RWPE1 (cell line): ENCODE results near the gene TRPC4AP.
A peak's percentile ranks its signal among the peaks of the same experiment; 100 is the strongest.
"Not testable (repeated sequence)": the region's sequence is repeated elsewhere in the genome, so short reads cannot be mapped to it uniquely, and the experiment has no call there.

ENCODE experiments used
- CTCF ChIA-PET: fragments of 350-600 bp; sonication (Branson Sonifier 250); formaldehyde crosslinking; extraction: SDS; loops from one replicate; lab custom pipeline; 2021; lab: Yijun Ruan, JAX
- POLR2A ChIA-PET: fragments of 400-600 bp; formaldehyde crosslinking; extraction: SDS; loops from one replicate; lab custom pipeline; 2020; ENCODE audit warnings: antibody characterized with exemption; ENCODE audit not compliant: low non-redundant PET; lab: Yijun Ruan, JAX
- DNase-seq: peaks from one replicate; pipeline ENCODE4 v3.0.0; 2012; ENCODE audit warnings: low spot score
- H3K27ac ChIP-seq: fragments of 450-650 bp; 2 replicates; pipeline ENCODE4 v1.5.1; 2017
- CTCF ChIP-seq: fragments of 450-650 bp; conservative IDR thresholded peaks from 2 replicates; pipeline ENCODE4 v1.5.1; 2017; ENCODE audit warnings: low read depth, mild to moderate bottlenecking

TRPC4AP gene

GRCh38 chr20:35088231-35089145 lies 4.1 kb downstream of the TRPC4AP start:
- CTCF ChIA-PET, result interaction anchor here (0.5 to 1.1 kb wide), 2 partner anchors 8 to 297 kb away, joined by 4 to 5 read pairs; no protein-coding TSS in a partner anchor
- H3K27ac ChIP-seq, result peak overlapping the region; percentile 41
- DNase-seq, result no peak
- POLR2A ChIA-PET, result no interaction called here
- TF ChIP-seq CTCF, result no peak

GRCh38 chr20:35087791-35088190 lies 4.8 kb downstream of the TRPC4AP start:
- ChIA-PET CTCF (interaction anchor here (1.1 kb wide), 1 partner anchor 9 kb away, joined by 4 read pairs; no protein-coding TSS in a partner anchor), POLR2A (interaction anchor here (0.7 kb wide), 1 partner anchor 226 kb away, joined by 3 read pairs; no protein-coding TSS in a partner anchor)
- TF ChIP-seq CTCF, result no peak
- no peak overlapping the region for H3K27ac ChIP-seq
- DNase-seq, result no peak

GRCh38 chr20:35087355-35087754 lies 5.3 kb downstream of the TRPC4AP start:
- no peak for TF ChIP-seq CTCF
- no peak overlapping the region for H3K27ac ChIP-seq
- DNase-seq, result no peak
- POLR2A ChIA-PET, result interaction anchor here (0.7 kb wide), 1 partner anchor 226 kb away, joined by 3 read pairs; no protein-coding TSS in a partner anchor
- CTCF ChIA-PET, result interaction anchor here (1.1 kb wide), 1 partner anchor 9 kb away, joined by 4 read pairs; no protein-coding TSS in a partner anchor

GRCh38 chr20:35085477-35086225 lies 7.0 kb downstream of the TRPC4AP start:
- CTCF ChIA-PET, result interaction anchor here (0.6 to 1.7 kb wide), 3 partner anchors 9 to 496 kb away, joined by 3 to 6 read pairs (median 4); no protein-coding TSS in a partner anchor
- no peak overlapping the region for H3K27ac ChIP-seq
- TF ChIP-seq CTCF, result no peak
- POLR2A ChIA-PET, result no interaction called here
- DNase-seq, result no peak

GRCh38 chr20:35084998-35085397 lies 7.6 kb downstream of the TRPC4AP start:
- ChIA-PET CTCF (interaction anchor here (0.7 to 1.7 kb wide), 2 partner anchors 11 to 497 kb away, joined by 3 to 6 read pairs; no protein-coding TSS in a partner anchor), POLR2A (no interaction called here)
- H3K27ac ChIP-seq, result no peak overlapping the region
- TF ChIP-seq CTCF, result no peak
- DNase-seq, result no peak

- CTCF ChIA-PET, result interaction anchor here (0.6 to 0.7 kb wide), 3 partner anchors 240 to 1780 kb away, joined by 3 to 6 read pairs (median 3); no protein-coding TSS in a partner anchor
- POLR2A ChIA-PET, DNase-seq, H3K27ac ChIP-seq: not testable (repeated sequence)
Measured at GRCh38 chr20:35080348-35080642, 12.3 kb downstream of the TRPC4AP start.
